VCaP (cell line): ENCODE measurements around the gene BICC1.

Source experiments
- H3K27ac ChIP-seq: fragments of 450-650 bp; 2 replicates; pipeline ENCODE4 v1.5.1; 2017
- CTCF ChIP-seq: fragments of 450-650 bp; conservative IDR thresholded peaks from 2 replicates; pipeline ENCODE4 v1.5.1; 2017; ENCODE audit warnings: mild to moderate bottlenecking, moderate library complexity

BICC1 gene

GRCh38 chr10:58667658-58668310, 155.1 kb downstream of the BICC1 start:
- H3K27ac ChIP-seq: no peak overlapping the region
- no peak for TF ChIP-seq CTCF

GRCh38 chr10:58672845-58673244, 160.2 kb downstream of the BICC1 start:
- H3K27ac ChIP-seq: no peak overlapping the region
- no peak for TF ChIP-seq CTCF

GRCh38 chr10:58674251-58674650, 161.6 kb downstream of the BICC1 start:
- no peak for TF ChIP-seq CTCF
- H3K27ac ChIP-seq: no peak overlapping the region

- no peak overlapping the region for H3K27ac ChIP-seq
- TF ChIP-seq CTCF: no peak
Observed at GRCh38 chr10:58675321-58675720, 162.6 kb downstream of the BICC1 start.

- TF ChIP-seq CTCF: no peak
- H3K27ac ChIP-seq: no peak overlapping the region
Observed at GRCh38 chr10:58691528-58691927, 178.9 kb downstream of the BICC1 start.

GRCh38 chr10:58693919-58694318, 181.2 kb downstream of the BICC1 start:
- no peak overlapping the region for H3K27ac ChIP-seq
- TF ChIP-seq CTCF: no peak

- no peak for TF ChIP-seq CTCF
- no peak overlapping the region for H3K27ac ChIP-seq
Observed at GRCh38 chr10:58695022-58695421, 182.3 kb downstream of the BICC1 start.

GRCh38 chr10:58696736-58697135, 184.1 kb downstream of the BICC1 start:
- TF ChIP-seq CTCF: no peak
- no peak overlapping the region for H3K27ac ChIP-seq
